GM23338 (cell line): ENCODE measurements around the gene UNC5B. TPM values are rescaled to one million over a fixed set of nuclear protein-coding genes. Genes with fewer than 3 reads are reported as not detected.
"Not testable (repeated sequence)": the region's sequence is repeated elsewhere in the genome, so short reads cannot be mapped to it uniquely, and the experiment has no call there.

ENCODE experiments used
- ATAC-seq: fragments of 200-7000 bp; cut with Tn5 transposase; 3 replicates; pipeline ENCODE4 v1.9.1; 2020
- DNase-seq: peaks from one replicate; pipeline ENCODE4 v3.0.0-alpha.2; 2015; ENCODE audit warnings: low spot score
- H2AFZ ChIP-seq: fragments of 200-600 bp; sonication (generic); 2 replicates; pipeline ENCODE4 v1.8.0; 2016; ENCODE audit warnings: antibody characterized with exemption, mild to moderate bottlenecking, moderate library complexity
- H3F3A ChIP-seq: fragments of 200-600 bp; sonication (generic); replicated peaks from 2 replicates; pipeline ENCODE4 v1.8.0; 2017; ENCODE audit warnings: antibody characterized with exemption, mixed run types, low read depth
- H3K27ac ChIP-seq: fragments of 200-600 bp; sonication (generic); 2 replicates; pipeline ENCODE4 v1.6.1; 2016; ENCODE audit warnings: low read depth
- H3K27me3 ChIP-seq: fragments of 200-600 bp; sonication (generic); 2 replicates; pipeline ENCODE4 v1.8.0; 2016; ENCODE audit warnings: mild to moderate bottlenecking, mixed run types, moderate library complexity; ENCODE audit not compliant: insufficient read depth
- H3K36me3 ChIP-seq: fragments of 200-600 bp; sonication (generic); 2 replicates; pipeline ENCODE4 v1.8.0; 2016; ENCODE audit warnings: mild to moderate bottlenecking; ENCODE audit not compliant: insufficient read depth
- H3K4me1 ChIP-seq: fragments of 200-600 bp; sonication (generic); 2 replicates; pipeline ENCODE4 v1.8.0; 2016; ENCODE audit warnings: mild to moderate bottlenecking, moderate library complexity; ENCODE audit not compliant: insufficient read depth
- H3K4me2 ChIP-seq: fragments of 200-600 bp; sonication (generic); 2 replicates; pipeline ENCODE4 v1.7.1; 2017; ENCODE audit warnings: mixed run types
- H3K4me3 ChIP-seq: fragments of 200-600 bp; sonication (generic); 2 replicates; pipeline ENCODE4 v1.6.1; 2016; ENCODE audit warnings: mixed run types
- H3K79me2 ChIP-seq: fragments of 200-600 bp; sonication (generic); replicated peaks from 2 replicates; pipeline ENCODE4 v1.8.0; 2017; ENCODE audit warnings: mild to moderate bottlenecking; ENCODE audit not compliant: insufficient read depth
- H3K9me2 ChIP-seq: fragments of 200-600 bp; sonication (generic); 2 replicates; pipeline ENCODE4 v1.8.0; 2017; ENCODE audit not compliant: insufficient read depth
- H4K20me1 ChIP-seq: fragments of 200-600 bp; sonication (generic); replicated peaks from 2 replicates; pipeline ENCODE4 v1.8.0; 2017; ENCODE audit warnings: mild to moderate bottlenecking; ENCODE audit not compliant: insufficient read depth
- H3K27ac Mint-ChIP-seq: 2 replicates; pipeline ENCODE4 v1.8.0; 2020; ENCODE audit warnings: inconsistent platforms, mild to moderate bottlenecking, moderate library complexity, mixed read lengths
- H3K27me3 Mint-ChIP-seq: 3 replicates; pipeline ENCODE4 v1.8.0; 2022; ENCODE audit warnings: low read depth, mild to moderate bottlenecking, moderate library complexity, mixed read lengths, inconsistent platforms; ENCODE audit not compliant: insufficient read depth, poor library complexity
- H3K36me3 Mint-ChIP-seq: 3 replicates; pipeline ENCODE4 v1.8.0; 2021; ENCODE audit warnings: low read depth, mild to moderate bottlenecking, inconsistent platforms, moderate library complexity, mixed read lengths
- H3K4me1 Mint-ChIP-seq: 3 replicates; pipeline ENCODE4 v1.8.0; 2020; ENCODE audit warnings: mild to moderate bottlenecking, inconsistent platforms, mixed read lengths
- H3K4me3 Mint-ChIP-seq: 3 replicates; pipeline ENCODE4 v1.8.0; 2021; ENCODE audit warnings: moderate library complexity, mild to moderate bottlenecking, inconsistent platforms, mixed read lengths
- H3K9me3 Mint-ChIP-seq: 3 replicates; pipeline ENCODE4 v1.8.0; 2020; ENCODE audit warnings: moderate library complexity, mild to moderate bottlenecking, inconsistent platforms, mixed read lengths
- CREB1 ChIP-seq: fragments of 250-450 bp; sonication (Bioruptor Pico); IDR thresholded peaks from 2 replicates; pipeline ENCODE4 v1.5.0; 2020; ENCODE audit warnings: low read depth, mild to moderate bottlenecking, moderate library complexity
- EZH2 ChIP-seq: fragments of 200-600 bp; sonication (generic); IDR thresholded peaks from one replicate; pipeline ENCODE4 v1.8.0; 2017; ENCODE audit warnings: antibody characterized with exemption, mild to moderate bottlenecking, low read depth; ENCODE audit not compliant: unreplicated experiment
- JUNB ChIP-seq: IDR thresholded peaks from one replicate; pipeline ENCODE4 v1.6.1; 2016; ENCODE audit warnings: antibody characterized with exemption; ENCODE audit not compliant: unreplicated experiment
- NANOG ChIP-seq: IDR thresholded peaks from 2 replicates; pipeline ENCODE4 v1.6.1; 2016; ENCODE audit warnings: antibody characterized with exemption, borderline replicate concordance
- POLR2AphosphoS5 ChIP-seq: IDR thresholded peaks from 2 replicates; pipeline ENCODE4 v1.6.1; 2016; ENCODE audit warnings: antibody characterized with exemption, low read depth
- STAT1 ChIP-seq: IDR thresholded peaks from one replicate; pipeline ENCODE4 v1.6.1; 2016; ENCODE audit warnings: antibody characterized with exemption; ENCODE audit not compliant: unreplicated experiment
- ZNF114 ChIP-seq: fragments of 250-450 bp; sonication (Bioruptor Pico); IDR thresholded peaks from 2 replicates; pipeline ENCODE4 v1.5.0; 2020; ENCODE audit warnings: mild to moderate bottlenecking, moderate library complexity
- ZNF331 ChIP-seq: fragments of 250-450 bp; sonication (Bioruptor Pico); IDR thresholded peaks from 2 replicates; pipeline ENCODE4 v1.5.0; 2020; ENCODE audit warnings: low read depth, mild to moderate bottlenecking, moderate library complexity
- polyA plus RNA-seq: library from polyadenylated mRNA; unstranded; fragments of >200 nt; fragmentation: Nextera tagmentation; extraction: Ambion mirVana; gene quantifications from 2 replicates; pipeline ENCODE4 v1.2.1, GENCODE V29; 2016
- total RNA-seq: library from RNA; depleted of rRNA; stranded (reverse); fragments of >200 nt; shearing (Covaris generic); gene quantifications from 2 replicates; pipeline ENCODE4 v1.2.3, GENCODE V29; 2014
- TF ChIP-seq, protein P1 (sequence below): IDR thresholded peaks from one replicate; pipeline ENCODE4 v1.6.1; 2018; ENCODE audit warnings: antibody characterized with exemption; ENCODE audit not compliant: unreplicated experiment
- TF ChIP-seq, protein P2 (sequence below): fragments of 250-450 bp; sonication (Bioruptor Pico); IDR thresholded peaks from 2 replicates; pipeline ENCODE4 v1.5.0; 2020; ENCODE audit warnings: mild to moderate bottlenecking, moderate library complexity
- TF ChIP-seq, protein P3 (sequence below), 2 experiments: fragments of 200-600 bp in 1 of 2; sonication (generic) in 1 of 2; conservative IDR thresholded peaks; 2 replicates each; pipeline versions ENCODE4 v1.5.1 to v1.6.1; 2016 to 2017; ENCODE audit warnings: antibody characterized with exemption in 2 of 2, low read depth in 2 of 2, mild to moderate bottlenecking in 2 of 2, moderate library complexity in 1 of 2

The UNC5B gene
- total and polyA plus RNA-seq, 2 experiments from 2014 or later, result 8.0 to 31.2 TPM

DNA sequence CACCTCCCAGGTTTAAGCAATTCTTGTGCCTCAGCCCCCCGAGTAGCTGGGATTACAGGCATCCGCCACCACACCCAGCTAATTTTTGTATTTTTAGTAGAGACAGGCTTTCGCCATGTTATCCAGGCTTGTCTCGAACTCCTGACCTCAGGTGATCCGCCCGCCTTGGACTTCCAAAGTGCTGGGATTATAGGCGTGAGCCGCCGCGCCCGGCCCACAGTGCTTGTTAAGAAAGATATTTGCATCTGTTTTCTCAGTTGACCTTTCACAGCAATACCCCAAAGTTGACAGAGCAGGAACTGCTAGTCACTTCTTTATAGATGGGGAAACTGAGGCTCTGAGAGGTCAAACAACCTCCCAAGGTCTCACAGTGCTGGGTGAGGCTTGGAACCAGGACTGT is 60.6 kb downstream of the UNC5B start:
- H3K79me2 ChIP-seq, result peaks cover 38% of the 10 kb centered on the region
- not testable (repeated sequence) for H3K4me3 Mint-ChIP-seq, H3F3A ChIP-seq, H3K4me2 ChIP-seq, H3K27me3 ChIP-seq, H4K20me1 ChIP-seq, DNase-seq, H2AFZ ChIP-seq, H3K9me3 Mint-ChIP-seq, H3K9me2 ChIP-seq, H3K36me3 ChIP-seq, H3K27ac ChIP-seq, H3K36me3 Mint-ChIP-seq, ATAC-seq, H3K4me3 ChIP-seq
- H3K4me1 ChIP-seq, result peaks cover 35% of the 10 kb centered on the region
- Mint-ChIP-seq H3K4me1 (peaks cover 64% of the 10 kb centered on the region), H3K27ac (peak overlapping the region; percentile 59; the same call in 1 of the 2 replicates), H3K27me3 (peaks cover 18% of the 10 kb centered on the region)

DNA sequence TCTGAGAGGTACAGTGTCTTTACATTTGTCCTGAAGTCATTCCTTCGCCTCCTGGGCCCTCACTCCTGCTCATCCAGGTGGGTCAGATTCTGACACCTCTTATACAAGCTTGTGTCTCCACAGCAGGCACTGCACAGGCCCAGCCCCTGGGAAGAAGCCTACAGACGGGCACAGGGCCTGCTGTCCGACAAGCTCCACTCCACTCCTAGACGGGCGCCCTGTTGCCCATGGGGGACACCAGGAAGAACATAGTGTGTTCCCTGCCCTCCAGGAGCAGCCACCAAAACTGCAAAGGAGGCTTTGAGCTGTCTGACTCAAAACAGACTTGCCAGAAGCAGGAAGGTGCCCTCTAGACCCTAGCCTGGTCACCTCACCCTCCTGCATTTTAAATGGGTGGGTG is 61.1 kb downstream of the UNC5B start:
- no peak overlapping the region for H3K4me2 ChIP-seq
- H3K27me3 ChIP-seq, result no peaks in the 10 kb centered on the region
- no peak overlapping the region for H2AFZ ChIP-seq
- no peak for ATAC-seq
- Mint-ChIP-seq H3K9me3 (no peaks in the 10 kb centered on the region; the same call in 2 of the 3 replicates), H3K27me3 (peaks cover 18% of the 10 kb centered on the region), H3K36me3 (no peaks in the 10 kb centered on the region; the same call in 2 of the 3 replicates), H3K27ac (no peak overlapping the region), H3K4me1 (peaks cover 64% of the 10 kb centered on the region), H3K4me3 (no peak overlapping the region)
- H3F3A ChIP-seq, result peaks cover 7% of the 10 kb centered on the region
- no peaks in the 10 kb centered on the region; the same call in 1 of the 2 replicates for H4K20me1 ChIP-seq
- no peak for DNase-seq
- no peak overlapping the region for H3K27ac ChIP-seq
- H3K4me3 ChIP-seq, result no peak overlapping the region
- H3K4me1 ChIP-seq, result peaks cover 35% of the 10 kb centered on the region
- no peaks in the 10 kb centered on the region for H3K36me3 ChIP-seq
- no peaks in the 10 kb centered on the region for H3K9me2 ChIP-seq
- H3K79me2 ChIP-seq, result peaks cover 38% of the 10 kb centered on the region
- TF ChIP-seq ZNF331, result no peak
- TF ChIP-seq, protein P1, sequence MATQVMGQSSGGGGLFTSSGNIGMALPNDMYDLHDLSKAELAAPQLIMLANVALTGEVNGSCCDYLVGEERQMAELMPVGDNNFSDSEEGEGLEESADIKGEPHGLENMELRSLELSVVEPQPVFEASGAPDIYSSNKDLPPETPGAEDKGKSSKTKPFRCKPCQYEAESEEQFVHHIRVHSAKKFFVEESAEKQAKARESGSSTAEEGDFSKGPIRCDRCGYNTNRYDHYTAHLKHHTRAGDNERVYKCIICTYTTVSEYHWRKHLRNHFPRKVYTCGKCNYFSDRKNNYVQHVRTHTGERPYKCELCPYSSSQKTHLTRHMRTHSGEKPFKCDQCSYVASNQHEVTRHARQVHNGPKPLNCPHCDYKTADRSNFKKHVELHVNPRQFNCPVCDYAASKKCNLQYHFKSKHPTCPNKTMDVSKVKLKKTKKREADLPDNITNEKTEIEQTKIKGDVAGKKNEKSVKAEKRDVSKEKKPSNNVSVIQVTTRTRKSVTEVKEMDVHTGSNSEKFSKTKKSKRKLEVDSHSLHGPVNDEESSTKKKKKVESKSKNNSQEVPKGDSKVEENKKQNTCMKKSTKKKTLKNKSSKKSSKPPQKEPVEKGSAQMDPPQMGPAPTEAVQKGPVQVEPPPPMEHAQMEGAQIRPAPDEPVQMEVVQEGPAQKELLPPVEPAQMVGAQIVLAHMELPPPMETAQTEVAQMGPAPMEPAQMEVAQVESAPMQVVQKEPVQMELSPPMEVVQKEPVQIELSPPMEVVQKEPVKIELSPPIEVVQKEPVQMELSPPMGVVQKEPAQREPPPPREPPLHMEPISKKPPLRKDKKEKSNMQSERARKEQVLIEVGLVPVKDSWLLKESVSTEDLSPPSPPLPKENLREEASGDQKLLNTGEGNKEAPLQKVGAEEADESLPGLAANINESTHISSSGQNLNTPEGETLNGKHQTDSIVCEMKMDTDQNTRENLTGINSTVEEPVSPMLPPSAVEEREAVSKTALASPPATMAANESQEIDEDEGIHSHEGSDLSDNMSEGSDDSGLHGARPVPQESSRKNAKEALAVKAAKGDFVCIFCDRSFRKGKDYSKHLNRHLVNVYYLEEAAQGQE, result no peak
- TF ChIP-seq, protein P2, sequence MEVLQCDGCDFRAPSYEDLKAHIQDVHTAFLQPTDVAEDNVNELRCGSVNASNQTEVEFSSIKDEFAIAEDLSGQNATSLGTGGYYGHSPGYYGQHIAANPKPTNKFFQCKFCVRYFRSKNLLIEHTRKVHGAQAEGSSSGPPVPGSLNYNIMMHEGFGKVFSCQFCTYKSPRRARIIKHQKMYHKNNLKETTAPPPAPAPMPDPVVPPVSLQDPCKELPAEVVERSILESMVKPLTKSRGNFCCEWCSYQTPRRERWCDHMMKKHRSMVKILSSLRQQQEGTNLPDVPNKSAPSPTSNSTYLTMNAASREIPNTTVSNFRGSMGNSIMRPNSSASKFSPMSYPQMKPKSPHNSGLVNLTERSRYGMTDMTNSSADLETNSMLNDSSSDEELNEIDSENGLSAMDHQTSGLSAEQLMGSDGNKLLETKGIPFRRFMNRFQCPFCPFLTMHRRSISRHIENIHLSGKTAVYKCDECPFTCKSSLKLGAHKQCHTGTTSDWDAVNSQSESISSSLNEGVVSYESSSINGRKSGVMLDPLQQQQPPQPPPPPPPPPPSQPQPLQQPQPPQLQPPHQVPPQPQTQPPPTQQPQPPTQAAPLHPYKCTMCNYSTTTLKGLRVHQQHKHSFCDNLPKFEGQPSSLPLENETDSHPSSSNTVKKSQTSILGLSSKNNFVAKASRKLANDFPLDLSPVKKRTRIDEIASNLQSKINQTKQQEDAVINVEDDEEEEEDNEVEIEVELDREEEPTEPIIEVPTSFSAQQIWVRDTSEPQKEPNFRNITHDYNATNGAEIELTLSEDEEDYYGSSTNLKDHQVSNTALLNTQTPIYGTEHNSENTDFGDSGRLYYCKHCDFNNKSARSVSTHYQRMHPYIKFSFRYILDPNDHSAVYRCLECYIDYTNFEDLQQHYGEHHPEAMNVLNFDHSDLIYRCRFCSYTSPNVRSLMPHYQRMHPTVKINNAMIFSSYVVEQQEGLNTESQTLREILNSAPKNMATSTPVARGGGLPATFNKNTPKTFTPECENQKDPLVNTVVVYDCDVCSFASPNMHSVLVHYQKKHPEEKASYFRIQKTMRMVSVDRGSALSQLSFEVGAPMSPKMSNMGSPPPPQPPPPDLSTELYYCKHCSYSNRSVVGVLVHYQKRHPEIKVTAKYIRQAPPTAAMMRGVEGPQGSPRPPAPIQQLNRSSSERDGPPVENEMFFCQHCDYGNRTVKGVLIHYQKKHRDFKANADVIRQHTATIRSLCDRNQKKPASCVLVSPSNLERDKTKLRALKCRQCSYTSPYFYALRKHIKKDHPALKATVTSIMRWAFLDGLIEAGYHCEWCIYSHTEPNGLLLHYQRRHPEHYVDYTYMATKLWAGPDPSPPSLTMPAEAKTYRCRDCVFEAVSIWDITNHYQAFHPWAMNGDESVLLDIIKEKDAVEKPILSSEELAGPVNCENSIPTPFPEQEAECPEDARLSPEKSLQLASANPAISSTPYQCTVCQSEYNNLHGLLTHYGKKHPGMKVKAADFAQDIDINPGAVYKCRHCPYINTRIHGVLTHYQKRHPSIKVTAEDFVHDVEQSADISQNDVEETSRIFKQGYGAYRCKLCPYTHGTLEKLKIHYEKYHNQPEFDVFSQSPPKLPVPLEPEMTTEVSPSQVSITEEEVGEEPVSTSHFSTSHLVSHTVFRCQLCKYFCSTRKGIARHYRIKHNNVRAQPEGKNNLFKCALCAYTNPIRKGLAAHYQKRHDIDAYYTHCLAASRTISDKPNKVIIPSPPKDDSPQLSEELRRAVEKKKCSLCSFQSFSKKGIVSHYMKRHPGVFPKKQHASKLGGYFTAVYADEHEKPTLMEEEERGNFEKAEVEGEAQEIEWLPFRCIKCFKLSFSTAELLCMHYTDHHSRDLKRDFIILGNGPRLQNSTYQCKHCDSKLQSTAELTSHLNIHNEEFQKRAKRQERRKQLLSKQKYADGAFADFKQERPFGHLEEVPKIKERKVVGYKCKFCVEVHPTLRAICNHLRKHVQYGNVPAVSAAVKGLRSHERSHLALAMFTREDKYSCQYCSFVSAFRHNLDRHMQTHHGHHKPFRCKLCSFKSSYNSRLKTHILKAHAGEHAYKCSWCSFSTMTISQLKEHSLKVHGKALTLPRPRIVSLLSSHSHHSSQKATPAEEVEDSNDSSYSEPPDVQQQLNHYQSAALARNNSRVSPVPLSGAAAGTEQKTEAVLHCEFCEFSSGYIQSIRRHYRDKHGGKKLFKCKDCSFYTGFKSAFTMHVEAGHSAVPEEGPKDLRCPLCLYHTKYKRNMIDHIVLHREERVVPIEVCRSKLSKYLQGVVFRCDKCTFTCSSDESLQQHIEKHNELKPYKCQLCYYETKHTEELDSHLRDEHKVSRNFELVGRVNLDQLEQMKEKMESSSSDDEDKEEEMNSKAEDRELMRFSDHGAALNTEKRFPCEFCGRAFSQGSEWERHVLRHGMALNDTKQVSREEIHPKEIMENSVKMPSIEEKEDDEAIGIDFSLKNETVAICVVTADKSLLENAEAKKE (CRISPR knock-in tag), result no peak
- TF ChIP-seq EZH2, result no peak
- TF ChIP-seq NANOG, result no peak
- no peak for TF ChIP-seq CREB1 (CRISPR knock-in tag)
- no peak for TF ChIP-seq POLR2AphosphoS5
- TF ChIP-seq ZNF114, result no peak
- TF ChIP-seq, protein P3, sequence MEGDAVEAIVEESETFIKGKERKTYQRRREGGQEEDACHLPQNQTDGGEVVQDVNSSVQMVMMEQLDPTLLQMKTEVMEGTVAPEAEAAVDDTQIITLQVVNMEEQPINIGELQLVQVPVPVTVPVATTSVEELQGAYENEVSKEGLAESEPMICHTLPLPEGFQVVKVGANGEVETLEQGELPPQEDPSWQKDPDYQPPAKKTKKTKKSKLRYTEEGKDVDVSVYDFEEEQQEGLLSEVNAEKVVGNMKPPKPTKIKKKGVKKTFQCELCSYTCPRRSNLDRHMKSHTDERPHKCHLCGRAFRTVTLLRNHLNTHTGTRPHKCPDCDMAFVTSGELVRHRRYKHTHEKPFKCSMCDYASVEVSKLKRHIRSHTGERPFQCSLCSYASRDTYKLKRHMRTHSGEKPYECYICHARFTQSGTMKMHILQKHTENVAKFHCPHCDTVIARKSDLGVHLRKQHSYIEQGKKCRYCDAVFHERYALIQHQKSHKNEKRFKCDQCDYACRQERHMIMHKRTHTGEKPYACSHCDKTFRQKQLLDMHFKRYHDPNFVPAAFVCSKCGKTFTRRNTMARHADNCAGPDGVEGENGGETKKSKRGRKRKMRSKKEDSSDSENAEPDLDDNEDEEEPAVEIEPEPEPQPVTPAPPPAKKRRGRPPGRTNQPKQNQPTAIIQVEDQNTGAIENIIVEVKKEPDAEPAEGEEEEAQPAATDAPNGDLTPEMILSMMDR (conservative IDR thresholded peaks at IDR 0.05; ENCODE audit: low read depth in 2 of 2), result no peak
- TF ChIP-seq JUNB, result no peak
- no peak for TF ChIP-seq STAT1
